Measurements from ENCODE around the gene NKAPL. TPM values are rescaled to one million over a fixed set of nuclear protein-coding genes. Genes with fewer than 3 reads are reported as not detected.

The NKAPL gene
- total and polyA plus RNA-seq, 2 of the 13 experiments (the other 11 are each of a cell fraction or from before 2014, with no cell fraction given), result not detected

DNA sequence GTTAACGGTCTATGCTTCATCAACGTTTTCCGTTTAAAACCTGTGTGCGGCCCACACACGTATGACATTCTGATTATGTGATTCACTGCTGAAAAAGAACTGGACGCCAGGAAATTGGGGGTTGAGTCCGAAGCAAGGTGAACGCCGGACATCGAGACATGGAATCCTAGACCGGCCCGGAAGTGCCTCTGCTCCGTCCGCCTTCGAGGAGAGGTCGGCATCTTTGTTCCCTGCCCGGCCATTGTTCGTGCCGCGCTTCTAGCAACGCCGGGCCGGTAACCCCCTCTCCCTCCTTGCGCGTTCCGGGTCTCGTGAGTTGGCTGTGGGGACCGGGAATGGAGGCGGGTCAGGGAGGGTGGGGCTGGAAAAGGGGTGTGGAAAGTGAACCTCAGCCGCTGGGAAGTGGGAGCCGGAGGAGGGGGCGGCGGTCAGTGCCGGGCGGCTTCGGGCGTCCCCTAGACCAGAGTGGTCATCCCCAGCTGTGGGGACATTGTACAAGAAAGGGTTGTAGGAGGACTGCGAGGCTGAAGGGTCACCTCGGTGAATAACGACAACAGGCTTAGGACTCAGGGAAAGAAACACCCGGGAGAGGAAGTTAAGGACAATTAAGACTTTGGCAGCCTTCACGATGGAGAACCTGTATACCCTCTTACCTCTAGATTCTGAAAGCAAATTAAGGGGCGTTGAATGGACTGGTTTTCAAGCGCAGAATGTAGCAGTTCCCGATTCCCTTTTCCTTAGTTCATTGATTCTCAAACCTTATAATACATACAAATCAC, 33.9 kb upstream of the NKAPL start, which contains the start of gene ZSCAN9 (continued):
- TF ChIP-seq, protein P1, sequence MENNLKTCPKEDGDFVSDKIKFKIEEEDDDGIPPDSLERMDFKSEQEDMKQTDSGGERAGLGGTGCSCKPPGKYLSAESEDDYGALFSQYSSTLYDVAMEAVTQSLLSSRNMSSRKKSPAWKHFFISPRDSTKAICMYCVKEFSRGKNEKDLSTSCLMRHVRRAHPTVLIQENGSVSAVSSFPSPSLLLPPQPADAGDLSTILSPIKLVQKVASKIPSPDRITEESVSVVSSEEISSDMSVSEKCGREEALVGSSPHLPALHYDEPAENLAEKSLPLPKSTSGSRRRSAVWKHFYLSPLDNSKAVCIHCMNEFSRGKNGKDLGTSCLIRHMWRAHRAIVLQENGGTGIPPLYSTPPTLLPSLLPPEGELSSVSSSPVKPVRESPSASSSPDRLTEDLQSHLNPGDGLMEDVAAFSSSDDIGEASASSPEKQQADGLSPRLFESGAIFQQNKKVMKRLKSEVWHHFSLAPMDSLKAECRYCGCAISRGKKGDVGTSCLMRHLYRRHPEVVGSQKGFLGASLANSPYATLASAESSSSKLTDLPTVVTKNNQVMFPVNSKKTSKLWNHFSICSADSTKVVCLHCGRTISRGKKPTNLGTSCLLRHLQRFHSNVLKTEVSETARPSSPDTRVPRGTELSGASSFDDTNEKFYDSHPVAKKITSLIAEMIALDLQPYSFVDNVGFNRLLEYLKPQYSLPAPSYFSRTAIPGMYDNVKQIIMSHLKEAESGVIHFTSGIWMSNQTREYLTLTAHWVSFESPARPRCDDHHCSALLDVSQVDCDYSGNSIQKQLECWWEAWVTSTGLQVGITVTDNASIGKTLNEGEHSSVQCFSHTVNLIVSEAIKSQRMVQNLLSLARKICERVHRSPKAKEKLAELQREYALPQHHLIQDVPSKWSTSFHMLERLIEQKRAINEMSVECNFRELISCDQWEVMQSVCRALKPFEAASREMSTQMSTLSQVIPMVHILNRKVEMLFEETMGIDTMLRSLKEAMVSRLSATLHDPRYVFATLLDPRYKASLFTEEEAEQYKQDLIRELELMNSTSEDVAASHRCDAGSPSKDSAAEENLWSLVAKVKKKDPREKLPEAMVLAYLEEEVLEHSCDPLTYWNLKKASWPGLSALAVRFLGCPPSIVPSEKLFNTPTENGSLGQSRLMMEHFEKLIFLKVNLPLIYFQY (CRISPR knock-in tag; IDR thresholded peaks at IDR 0.05; ENCODE audit: borderline replicate concordance), result peak; percentile 25; the same call in 1 of the 2 replicates
- TF ChIP-seq ZNF326 (CRISPR knock-in tag; IDR thresholded peaks at IDR 0.05; ENCODE audit: borderline replicate concordance), result no peak
- TF ChIP-seq ZNF713 (CRISPR knock-in tag; IDR thresholded peaks at IDR 0.05), result no peak
- TF ChIP-seq ZC3H13 (CRISPR knock-in tag; IDR thresholded peaks at IDR 0.05), result no peak; the same call in 1 of the 2 replicates
- peak; percentile 66; the same call in 1 of the 2 replicates for TF ChIP-seq MIER2 (CRISPR knock-in tag; IDR thresholded peaks at IDR 0.05)
- TF ChIP-seq ZBTB42 (CRISPR knock-in tag; IDR thresholded peaks at IDR 0.05), result 0 out of 2 replicates have a peak, but pooled peaks have one; percentile 35
- TF ChIP-seq SMAD9 (CRISPR knock-in tag; IDR thresholded peaks at IDR 0.05), result peak; percentile 44; the same call in 1 of the 2 replicates
- TF ChIP-seq MAF1 (CRISPR knock-in tag; IDR thresholded peaks at IDR 0.05; ENCODE audit: borderline replicate concordance), result no peak
- TF ChIP-seq NR3C1 (CRISPR knock-in tag; IDR thresholded peaks at IDR 0.05), result no peak
- peak; percentile 94 for TF ChIP-seq TARDBP (CRISPR knock-in tag; IDR thresholded peaks at IDR 0.05)
- TF ChIP-seq, protein P2, sequence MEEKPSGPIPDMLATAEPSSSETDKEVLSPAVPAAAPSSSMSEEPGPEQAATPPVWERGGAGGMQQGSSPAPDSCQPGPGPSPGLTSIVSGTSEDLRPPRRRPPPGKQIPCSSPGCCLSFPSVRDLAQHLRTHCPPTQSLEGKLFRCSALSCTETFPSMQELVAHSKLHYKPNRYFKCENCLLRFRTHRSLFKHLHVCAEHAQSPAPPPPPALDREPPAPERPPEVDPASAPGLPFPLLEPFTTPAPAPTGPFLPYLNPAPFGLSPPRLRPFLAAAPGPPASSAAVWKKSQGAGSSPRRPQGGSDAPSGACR (CRISPR knock-in tag; IDR thresholded peaks at IDR 0.05), result peak; percentile 83
- peak; percentile 33 for TF ChIP-seq NR2F6 (IDR thresholded peaks at IDR 0.05)
- TF ChIP-seq NR2F6 (CRISPR knock-in tag; IDR thresholded peaks at IDR 0.05), result peak; percentile 64; the same call in 1 of the 2 replicates
- TF ChIP-seq PRDM15 (CRISPR knock-in tag; IDR thresholded peaks at IDR 0.05), result no peak
- TF ChIP-seq ZFP41 (CRISPR knock-in tag; IDR thresholded peaks at IDR 0.05; ENCODE audit: borderline replicate concordance), result no peak
- TF ChIP-seq ZNF563 (CRISPR knock-in tag; IDR thresholded peaks at IDR 0.05), result no peak
- no peak for TF ChIP-seq SUZ12 (IDR thresholded peaks at IDR 0.05; ENCODE audit: low read depth, low read length)
- peak; percentile 89; the same call in 1 of the 2 replicates for TF ChIP-seq ZNF274 (CRISPR knock-in tag; IDR thresholded peaks at IDR 0.05)
- TF ChIP-seq, protein P3, sequence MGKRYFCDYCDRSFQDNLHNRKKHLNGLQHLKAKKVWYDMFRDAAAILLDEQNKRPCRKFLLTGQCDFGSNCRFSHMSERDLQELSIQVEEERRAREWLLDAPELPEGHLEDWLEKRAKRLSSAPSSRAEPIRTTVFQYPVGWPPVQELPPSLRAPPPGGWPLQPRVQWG (CRISPR knock-in tag; IDR thresholded peaks at IDR 0.05; ENCODE audit: borderline replicate concordance, low read depth), result no peak
- TF ChIP-seq ZNF768 (CRISPR knock-in tag; IDR thresholded peaks at IDR 0.05), result peak; percentile 85

Data from HepG2 (cell line).